Suppressor macrophage treated with lipopolysaccharide for 4 hours (primary cell): Measurements from ENCODE around the gene MTHFD1.

Source experiments
- DNase-seq: peaks from one replicate; pipeline ENCODE4 v3.0.0-alpha.2; 2020

Gene MTHFD1

GRCh38 chr14:64450255-64450654, 62.1 kb downstream of the MTHFD1 start:
- no peak for DNase-seq

GRCh38 chr14:64454671-64455070, 66.5 kb downstream of the MTHFD1 start:
- DNase-seq = no peak

GRCh38 chr14:64459405-64460136, 71.4 kb downstream of the MTHFD1 start:
- DNase-seq = no peak

- DNase-seq = no peak
These were observed 73.1 kb downstream of the MTHFD1 start for GRCh38 chr14:64461221-64461620.

GRCh38 chr14:64463195-64463594, 75.0 kb downstream of the MTHFD1 start:
- no peak for DNase-seq

- no peak for DNase-seq
These were observed 75.7 kb downstream of the MTHFD1 start for GRCh38 chr14:64463873-64464272.

- peak; percentile 7 for DNase-seq
These were observed 76.5 kb downstream of the MTHFD1 start for GRCh38 chr14:64464651-64465050.

- peak; percentile 21 for DNase-seq
These were observed 77.2 kb downstream of the MTHFD1 start, which contains the start of gene AKAP5 for GRCh38 chr14:64465191-64465822. Gene AKAP5, plus strand, starts transcription at chr14:64465499. Its CDS starts 2,896 bp downstream, at chr14:64468395.

GRCh38 chr14:64465831-64466554, 77.8 kb downstream of the MTHFD1 start:
- no peak for DNase-seq

- DNase-seq = peak; percentile 67
These were observed 78.9 kb downstream of the MTHFD1 start for GRCh38 chr14:64467101-64467500.

- no peak for DNase-seq
These were observed 79.4 kb downstream of the MTHFD1 start for GRCh38 chr14:64467566-64467965.

GRCh38 chr14:64468451-64468850, 80.3 kb downstream of the MTHFD1 start:
- no peak for DNase-seq

GRCh38 chr14:64474041-64474440, 85.9 kb downstream of the MTHFD1 start:
- DNase-seq = no peak

GRCh38 chr14:64474698-64475097, 86.5 kb downstream of the MTHFD1 start:
- no peak for DNase-seq

- no peak for DNase-seq
These were observed 87.6 kb downstream of the MTHFD1 start for GRCh38 chr14:64475585-64476273.

GRCh38 chr14:64476438-64476837, 88.3 kb downstream of the MTHFD1 start:
- DNase-seq = no peak

- DNase-seq = peak; percentile 60
These were observed 90.6 kb downstream of the MTHFD1 start for GRCh38 chr14:64478634-64479250.

GRCh38 chr14:64488590-64489099, 100.5 kb downstream of the MTHFD1 start:
- DNase-seq = no peak

- no peak for DNase-seq
These were observed 103.5 kb downstream of the MTHFD1 start for GRCh38 chr14:64491637-64492036.

GRCh38 chr14:64493455-64493854, 105.3 kb downstream of the MTHFD1 start:
- no peak for DNase-seq

- DNase-seq = no peak
These were observed 107.1 kb downstream of the MTHFD1 start for GRCh38 chr14:64495252-64495651.

GRCh38 chr14:64496764-64497163, 108.6 kb downstream of the MTHFD1 start:
- DNase-seq = no peak

- no peak for DNase-seq
These were observed 111.9 kb downstream of the MTHFD1 start for GRCh38 chr14:64500088-64500487.
